Immature natural killer cell (primary cell): ENCODE data around the gene VEZT. TPM values are rescaled to one million over a fixed set of nuclear protein-coding genes. Genes with fewer than 3 reads are reported as not detected.
"Not testable (repeated sequence)": the region's sequence is repeated elsewhere in the genome, so short reads cannot be mapped to it uniquely, and the experiment has no call there.

Experiments
- DNase-seq, 3 donors: peaks; one replicate each; pipeline ENCODE4 v3.0.0; 2022; ENCODE audit warnings: mixed read lengths in 1 of 3
- H3K27ac Mint-ChIP-seq, 6 donors: one replicate each; pipeline ENCODE4 v1.8.0; 2020; ENCODE audit warnings: mixed read lengths in 6 of 6, mild to moderate bottlenecking in 5 of 6, inconsistent platforms in 4 of 6, moderate library complexity in 3 of 6
- H3K27me3 Mint-ChIP-seq, 3 donors: one replicate each; pipeline ENCODE4 v1.8.0; 2020 to 2021; ENCODE audit warnings: low read depth in 3 of 3, mild to moderate bottlenecking in 3 of 3, mixed read lengths in 3 of 3, moderate library complexity in 3 of 3, inconsistent platforms in 1 of 3
- H3K36me3 Mint-ChIP-seq, 3 donors: one replicate each; pipeline ENCODE4 v1.8.0; 2020; ENCODE audit warnings: mixed read lengths in 3 of 3, inconsistent platforms in 2 of 3, mild to moderate bottlenecking in 2 of 3
- H3K4me1 Mint-ChIP-seq, 2 donors: one replicate each; pipeline ENCODE4 v1.8.0; 2020; ENCODE audit warnings: inconsistent platforms in 2 of 2, mild to moderate bottlenecking in 2 of 2, mixed read lengths in 2 of 2, moderate library complexity in 1 of 2
- H3K4me3 Mint-ChIP-seq, 5 donors: one replicate each; pipeline ENCODE4 v1.8.0; 2020; ENCODE audit warnings: mild to moderate bottlenecking in 5 of 5, mixed read lengths in 5 of 5, inconsistent platforms in 3 of 5, moderate library complexity in 3 of 5
- H3K9me3 Mint-ChIP-seq, 6 donors: one replicate each; pipeline ENCODE4 v1.8.0; 2020; ENCODE audit warnings: mild to moderate bottlenecking in 6 of 6, mixed read lengths in 6 of 6, inconsistent platforms in 4 of 6, moderate library complexity in 3 of 6
- polyA plus RNA-seq, 3 donors: library from polyadenylated mRNA; unstranded; fragments of 300-500 nt; fragmentation: Illumina TruSeq; gene quantifications; one replicate each; pipeline ENCODE4 v1.2.3, GENCODE V29; 2021

Gene VEZT
- polyA plus RNA-seq, 3 donors from 2014 or later = 19.8 to 27.7 (median 20.4) TPM

DNA sequence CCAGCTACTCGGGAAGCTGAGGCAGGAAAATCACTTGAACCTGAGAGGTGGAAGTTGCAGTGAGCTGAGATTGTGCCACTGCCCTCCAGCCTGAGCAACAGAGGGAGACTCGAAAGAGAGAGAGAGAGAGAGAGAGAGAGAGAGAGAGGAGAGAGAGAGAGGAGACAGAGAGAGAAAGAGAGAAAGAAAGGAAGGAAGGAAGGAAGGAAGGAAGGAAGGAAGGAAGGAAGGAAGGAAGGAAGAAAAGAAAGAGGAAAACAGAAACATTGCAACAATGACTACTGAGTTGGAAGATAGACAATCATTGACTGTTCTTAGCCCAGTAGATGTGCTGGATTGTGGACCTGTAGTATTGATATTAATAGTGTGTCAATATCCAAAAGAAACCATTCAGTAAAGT, 22.2 kb downstream of the VEZT start:
- not testable (repeated sequence) for H3K4me3 Mint-ChIP-seq, H3K36me3 Mint-ChIP-seq, H3K9me3 Mint-ChIP-seq, DNase-seq, H3K27me3 Mint-ChIP-seq
- Mint-ChIP-seq H3K27ac (peak overlapping the region in 1 of 6 donors; percentile 11), H3K4me1 (peaks cover 9 to 22% of the 10 kb centered on the region in 2 donors)

DNA sequence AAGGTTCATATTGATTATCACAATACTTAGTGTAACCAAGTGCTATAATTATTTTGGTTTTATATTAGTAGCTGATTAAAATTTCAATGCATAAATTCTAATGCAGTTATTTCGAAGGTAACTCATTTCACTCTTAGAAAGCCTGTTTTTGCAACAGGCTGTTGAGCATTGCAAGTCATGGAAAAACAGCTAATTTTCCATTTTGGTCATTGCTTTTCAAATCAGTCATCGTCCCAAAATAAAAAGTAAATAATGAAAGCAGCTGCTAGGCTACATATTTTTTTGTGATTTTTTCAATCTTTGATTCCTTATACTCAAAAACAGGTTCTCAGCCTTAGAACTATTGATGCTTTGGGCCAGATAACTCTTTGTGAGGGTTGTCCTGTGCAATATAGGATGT, 22.9 kb downstream of the VEZT start:
- H3K4me1 Mint-ChIP-seq = peaks cover 12 to 26% of the 10 kb centered on the region in 2 donors
- peaks cover 0 to 4% (median 0%) of the 10 kb centered on the region in 3 donors for H3K36me3 Mint-ChIP-seq
- H3K27me3 Mint-ChIP-seq = peaks cover 0 to 3% (median 0%) of the 10 kb centered on the region in 3 donors
- no peak overlapping the region for H3K27ac Mint-ChIP-seq
- no peaks in the 10 kb centered on the region for H3K9me3 Mint-ChIP-seq
- no peak for DNase-seq
- H3K4me3 Mint-ChIP-seq = no peak overlapping the region

DNA sequence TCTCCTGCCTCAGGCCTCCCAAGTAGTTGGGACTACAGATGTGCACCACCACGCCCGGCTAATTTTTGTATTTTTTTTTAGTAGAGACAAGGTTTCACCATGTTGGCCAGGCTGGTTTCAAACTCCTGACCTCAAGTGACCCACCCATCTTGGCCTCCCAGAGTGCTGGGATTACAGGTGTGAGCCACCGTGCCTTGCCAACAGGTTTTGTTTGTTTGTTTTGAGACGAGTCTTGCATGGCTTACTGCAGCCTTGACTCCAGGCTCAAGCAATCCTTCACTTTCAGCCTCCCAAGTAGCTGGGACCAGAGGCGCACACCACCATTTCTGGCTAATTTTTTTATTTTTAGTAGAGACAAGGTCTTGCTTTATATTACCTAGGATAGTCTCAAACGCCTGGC, 23.5 kb downstream of the VEZT start:
- not testable (repeated sequence) for DNase-seq, H3K4me3 Mint-ChIP-seq, H3K36me3 Mint-ChIP-seq, H3K9me3 Mint-ChIP-seq, H3K27me3 Mint-ChIP-seq, H3K27ac Mint-ChIP-seq
- peaks cover 16 to 32% of the 10 kb centered on the region in 2 donors for H3K4me1 Mint-ChIP-seq

DNA sequence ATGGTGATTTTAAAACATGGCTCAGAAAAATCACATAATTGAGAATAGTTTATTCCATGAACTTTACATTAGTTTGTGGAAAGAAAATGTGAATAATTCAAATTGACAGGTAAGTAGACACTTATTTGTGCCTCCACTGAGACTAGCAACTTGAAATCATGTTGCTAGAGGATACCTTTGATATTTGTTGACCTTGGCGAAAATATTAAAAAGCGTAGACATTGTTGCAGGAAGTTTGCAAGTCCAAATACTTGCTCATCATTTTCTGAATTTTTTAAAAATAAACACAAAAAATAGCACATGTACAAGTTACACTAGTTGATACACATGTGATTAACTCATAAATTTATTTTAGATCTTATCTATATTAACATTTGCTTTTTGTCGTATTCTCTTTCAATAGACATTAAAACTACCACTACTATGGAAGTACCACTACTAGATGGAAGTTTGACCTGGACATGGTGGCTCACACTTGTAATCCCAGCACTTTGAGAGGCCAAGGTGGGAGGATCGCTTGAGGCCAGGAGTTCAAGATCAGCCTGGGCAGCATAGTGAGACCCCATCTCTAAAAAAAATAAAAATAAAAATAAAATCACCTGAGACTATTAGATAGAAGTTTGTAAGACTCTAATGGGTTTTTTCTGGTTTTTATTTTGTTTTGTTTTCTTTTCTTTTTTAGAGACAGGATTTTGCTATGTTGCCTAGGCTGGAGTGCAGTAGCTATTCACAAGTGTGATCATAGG, 24.3 kb downstream of the VEZT start:
- Mint-ChIP-seq H3K36me3 (peaks cover 0 to 4% (median 0%) of the 10 kb centered on the region in 3 donors), H3K9me3 (no peaks in the 10 kb centered on the region), H3K4me1 (peaks cover 24 to 39% of the 10 kb centered on the region in 2 donors), H3K4me3 (no peak overlapping the region), H3K27me3 (peaks cover 0 to 3% (median 0%) of the 10 kb centered on the region in 3 donors), H3K27ac (no peak overlapping the region)
- no peak for DNase-seq

DNA sequence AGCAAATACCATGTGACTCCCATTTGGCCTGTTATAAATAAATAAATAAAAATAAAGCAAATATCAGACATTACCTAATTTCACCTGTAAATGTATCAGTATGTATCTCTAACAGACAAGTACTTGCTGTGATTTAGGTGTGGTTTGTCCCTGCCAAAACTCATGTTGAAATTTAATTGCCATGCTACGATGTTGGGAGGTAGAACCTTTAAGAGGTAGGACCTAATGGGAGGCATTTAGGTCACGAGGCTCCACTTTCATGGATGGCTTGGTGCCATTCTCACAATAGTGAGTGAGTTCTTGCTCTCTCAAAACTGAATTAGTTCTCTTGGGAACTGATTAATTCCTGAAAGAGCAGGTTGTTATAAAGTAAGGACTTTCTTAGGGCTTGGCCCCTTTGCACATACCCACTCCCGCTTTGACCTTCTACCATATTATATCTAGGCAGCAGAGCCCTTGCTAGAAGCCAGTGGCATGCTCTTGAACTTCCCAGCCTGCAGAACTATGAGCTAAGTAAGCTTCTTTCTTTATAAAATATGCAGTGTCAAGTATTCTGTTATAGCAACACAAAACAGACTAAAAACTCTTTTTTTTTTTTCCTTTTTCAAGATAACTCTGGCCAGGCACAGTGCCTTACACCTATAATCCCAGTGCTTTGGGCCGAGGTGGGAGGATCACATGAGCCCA, 26.0 kb downstream of the VEZT start:
- DNase-seq = no peak
- H3K9me3 Mint-ChIP-seq = no peaks in the 10 kb centered on the region
- H3K4me1 Mint-ChIP-seq = peaks cover 24 to 43% of the 10 kb centered on the region in 2 donors
- no peak overlapping the region for H3K4me3 Mint-ChIP-seq
- H3K36me3 Mint-ChIP-seq = peaks cover 0 to 4% (median 0%) of the 10 kb centered on the region in 3 donors
- peaks cover 0 to 1% (median 0%) of the 10 kb centered on the region in 3 donors for H3K27me3 Mint-ChIP-seq
- no peak overlapping the region for H3K27ac Mint-ChIP-seq

DNA sequence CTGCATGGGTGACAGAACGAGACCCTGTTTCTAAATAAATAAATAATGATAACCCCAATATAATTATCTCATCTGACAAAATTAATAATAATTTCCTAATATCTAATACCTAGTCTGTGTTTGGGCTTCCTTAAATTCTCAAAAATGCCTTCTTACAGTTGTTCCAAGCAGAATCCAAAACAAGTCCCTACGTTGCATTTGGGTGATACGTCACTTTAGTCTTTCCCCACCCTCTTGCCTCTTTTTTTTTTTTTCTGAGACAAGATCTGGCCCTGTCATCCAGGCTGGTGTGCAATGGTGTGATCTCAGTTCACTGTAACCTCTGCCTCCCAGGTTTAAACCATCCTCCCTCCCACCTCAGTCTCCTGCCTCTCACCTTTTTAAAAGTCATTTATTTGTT, 26.7 kb downstream of the VEZT start:
- H3K27ac Mint-ChIP-seq = no peak overlapping the region
- peaks cover 0 to 4% (median 0%) of the 10 kb centered on the region in 3 donors for H3K36me3 Mint-ChIP-seq
- no peaks in the 10 kb centered on the region for H3K9me3 Mint-ChIP-seq
- DNase-seq = no peak
- H3K27me3 Mint-ChIP-seq = peaks cover 0 to 1% (median 0%) of the 10 kb centered on the region in 3 donors
- H3K4me3 Mint-ChIP-seq = no peak overlapping the region
- peaks cover 21 to 46% of the 10 kb centered on the region in 2 donors for H3K4me1 Mint-ChIP-seq

DNA sequence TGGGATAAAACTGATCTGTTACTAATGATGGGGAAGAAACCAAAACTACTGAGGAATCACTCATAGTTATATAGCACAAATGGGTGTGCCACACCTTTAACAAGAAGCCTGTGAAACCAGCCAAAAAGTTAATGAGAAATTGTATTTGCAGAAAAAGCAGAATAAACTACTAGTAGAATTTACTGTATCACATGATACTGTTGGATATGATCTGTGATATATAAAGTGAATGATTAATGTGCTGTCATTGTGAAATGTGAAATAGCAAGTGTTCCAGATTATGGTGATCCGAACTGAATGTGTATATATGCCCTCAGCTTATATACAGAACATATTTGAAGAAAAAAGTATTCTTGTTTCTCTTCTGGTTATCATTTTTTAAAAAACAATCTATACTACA, 30.5 kb downstream of the VEZT start:
- DNase-seq = no peak
- Mint-ChIP-seq H3K36me3 (peaks cover 2 to 8% (median 5%) of the 10 kb centered on the region in 3 donors), H3K27ac (no peak overlapping the region), H3K4me3 (no peak overlapping the region), H3K9me3 (no peaks in the 10 kb centered on the region), H3K27me3 (no peaks in the 10 kb centered on the region), H3K4me1 (peaks cover 16 to 42% of the 10 kb centered on the region in 2 donors)

DNA sequence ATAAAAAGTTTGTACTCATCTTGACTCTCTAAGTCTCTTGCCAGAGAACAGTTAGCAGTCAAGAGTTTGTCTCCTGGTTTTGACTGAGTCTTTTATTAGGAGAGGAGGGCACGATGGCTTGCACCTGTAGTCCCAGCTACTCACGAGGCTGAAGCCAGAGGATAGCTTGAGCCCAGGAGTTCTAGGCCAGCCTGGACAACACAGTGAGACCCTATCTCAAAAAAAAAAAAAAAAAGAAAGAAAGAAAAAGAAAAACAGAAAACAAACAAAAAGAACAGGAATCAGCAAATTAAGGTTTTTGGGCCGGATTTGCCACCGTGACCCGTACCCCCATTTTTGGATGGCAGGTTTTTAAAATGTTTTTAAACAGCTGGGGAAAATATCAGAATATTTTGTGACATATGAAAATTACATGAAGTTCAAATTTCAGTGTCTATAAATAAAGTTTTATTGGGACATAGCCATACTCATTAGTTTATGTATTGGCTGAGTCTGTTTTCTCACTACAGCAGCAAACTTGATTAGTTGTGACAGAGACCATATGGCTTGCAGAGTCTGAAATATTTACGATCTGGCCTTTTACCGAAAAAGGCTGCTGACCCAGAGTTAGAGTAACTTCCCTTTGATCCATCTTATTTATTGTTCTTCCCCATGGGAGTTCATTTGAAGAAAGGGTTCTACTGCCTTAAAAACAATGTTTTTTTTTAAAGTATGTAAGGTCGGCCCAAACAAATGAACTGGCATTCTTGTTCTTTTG, 31.2 kb downstream of the VEZT start:
- Mint-ChIP-seq H3K27ac (peak overlapping the region in 1 of 6 donors; percentile 23), H3K27me3 (no peaks in the 10 kb centered on the region), H3K9me3 (no peaks in the 10 kb centered on the region), H3K4me1 (peaks cover 16 to 42% of the 10 kb centered on the region in 2 donors), H3K36me3 (peaks cover 7 to 13% (median 10%) of the 10 kb centered on the region in 3 donors), H3K4me3 (no peak overlapping the region)
- DNase-seq = no peak

DNA sequence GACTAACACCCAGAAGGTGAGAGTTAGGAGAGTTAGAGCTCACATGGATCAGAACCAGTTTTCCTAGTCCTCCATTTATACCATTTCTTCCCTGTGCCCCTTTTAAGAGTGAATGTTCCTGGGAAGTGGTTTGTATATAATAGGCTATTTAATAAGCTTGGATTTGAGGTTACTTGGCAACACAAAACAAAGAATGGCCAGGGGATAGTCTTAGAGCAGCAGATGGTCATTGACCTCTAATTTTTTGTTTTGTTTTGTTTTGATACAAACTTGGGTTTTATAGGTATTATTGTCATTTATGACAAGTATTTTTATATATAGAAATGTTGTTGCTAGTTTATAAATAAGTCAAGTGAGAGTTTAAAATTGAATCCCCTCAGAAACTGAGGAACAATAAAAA, 35.8 kb downstream of the VEZT start:
- no peak for DNase-seq
- Mint-ChIP-seq H3K4me1 (peaks cover 1 to 13% of the 10 kb centered on the region in 2 donors), H3K9me3 (no peaks in the 10 kb centered on the region), H3K4me3 (no peak overlapping the region), H3K27ac (no peak overlapping the region), H3K27me3 (no peaks in the 10 kb centered on the region), H3K36me3 (peaks cover 27 to 38% (median 30%) of the 10 kb centered on the region in 3 donors)

DNA sequence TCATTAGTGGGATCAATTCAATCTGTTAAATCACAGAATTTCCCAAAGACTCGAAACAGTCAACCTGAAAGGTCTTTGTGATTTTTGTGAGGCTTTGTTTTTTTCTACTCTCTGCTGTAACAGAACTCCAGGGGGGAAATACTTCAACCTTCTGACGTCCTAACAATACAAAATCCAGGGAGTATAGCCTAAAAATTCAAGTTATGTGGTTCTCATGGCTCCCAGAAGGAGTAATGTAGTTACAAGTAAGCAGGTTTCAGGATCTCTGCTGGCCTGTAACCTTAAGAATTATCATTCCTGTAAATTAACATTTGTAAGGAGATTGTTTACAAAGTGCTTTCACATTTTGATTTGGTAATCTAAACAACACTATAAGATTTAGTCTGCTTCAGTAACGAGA, 39.9 kb downstream of the VEZT start:
- H3K4me1 Mint-ChIP-seq = no peaks in the 10 kb centered on the region
- H3K4me3 Mint-ChIP-seq = no peak overlapping the region
- H3K27ac Mint-ChIP-seq = no peak overlapping the region
- H3K9me3 Mint-ChIP-seq = no peaks in the 10 kb centered on the region
- H3K36me3 Mint-ChIP-seq = peaks cover 27 to 40% (median 38%) of the 10 kb centered on the region in 3 donors
- no peaks in the 10 kb centered on the region for H3K27me3 Mint-ChIP-seq
- DNase-seq = no peak

DNA sequence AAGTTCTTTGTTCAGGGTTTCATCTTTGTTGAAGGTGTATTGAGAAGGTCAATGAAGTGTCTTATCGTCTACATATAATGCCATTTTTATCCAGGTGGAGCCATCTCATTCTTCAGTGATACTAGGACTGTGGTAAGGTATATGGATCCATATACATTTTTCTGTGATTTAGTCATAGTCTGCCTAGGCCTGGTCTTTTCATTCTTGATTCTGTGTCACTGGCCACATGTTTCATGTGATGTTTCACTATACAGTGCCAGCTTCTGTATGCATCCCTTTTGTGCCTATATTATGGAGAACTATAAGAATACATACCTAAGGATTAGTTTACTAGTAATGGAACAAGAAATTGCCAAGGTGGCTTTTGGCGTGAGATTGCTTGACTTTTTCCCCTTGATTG, 40.5 kb downstream of the VEZT start:
- no peaks in the 10 kb centered on the region for H3K27me3 Mint-ChIP-seq
- no peak overlapping the region for H3K27ac Mint-ChIP-seq
- H3K4me1 Mint-ChIP-seq = no peaks in the 10 kb centered on the region
- no peak for DNase-seq
- H3K36me3 Mint-ChIP-seq = peaks cover 24 to 38% (median 36%) of the 10 kb centered on the region in 3 donors
- no peaks in the 10 kb centered on the region for H3K9me3 Mint-ChIP-seq
- H3K4me3 Mint-ChIP-seq = no peak overlapping the region

DNA sequence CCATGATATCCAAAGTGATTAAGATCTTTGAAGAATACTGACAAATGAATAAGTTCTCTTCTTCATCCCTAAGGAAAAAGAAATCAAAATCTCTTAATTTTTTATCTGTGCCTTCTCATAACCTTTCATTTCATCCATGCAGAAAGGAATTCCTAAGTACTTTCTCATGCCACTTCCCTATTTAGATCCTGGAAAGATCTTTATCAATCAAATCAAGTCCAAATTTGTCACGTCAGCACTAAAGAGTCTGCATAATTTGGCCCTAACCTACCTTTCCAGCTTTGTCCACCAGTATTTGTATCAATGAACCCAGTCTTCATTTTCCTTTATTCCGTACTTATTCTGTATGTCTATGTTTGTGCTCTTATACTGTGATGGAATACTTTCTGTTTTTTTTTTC, 41.2 kb downstream of the VEZT start:
- no peaks in the 10 kb centered on the region for H3K27me3 Mint-ChIP-seq
- no peaks in the 10 kb centered on the region for H3K4me1 Mint-ChIP-seq
- H3K4me3 Mint-ChIP-seq = no peak overlapping the region
- H3K36me3 Mint-ChIP-seq = peaks cover 20 to 34% (median 31%) of the 10 kb centered on the region in 3 donors
- DNase-seq = no peak
- no peak overlapping the region for H3K27ac Mint-ChIP-seq
- H3K9me3 Mint-ChIP-seq = no peaks in the 10 kb centered on the region

DNA sequence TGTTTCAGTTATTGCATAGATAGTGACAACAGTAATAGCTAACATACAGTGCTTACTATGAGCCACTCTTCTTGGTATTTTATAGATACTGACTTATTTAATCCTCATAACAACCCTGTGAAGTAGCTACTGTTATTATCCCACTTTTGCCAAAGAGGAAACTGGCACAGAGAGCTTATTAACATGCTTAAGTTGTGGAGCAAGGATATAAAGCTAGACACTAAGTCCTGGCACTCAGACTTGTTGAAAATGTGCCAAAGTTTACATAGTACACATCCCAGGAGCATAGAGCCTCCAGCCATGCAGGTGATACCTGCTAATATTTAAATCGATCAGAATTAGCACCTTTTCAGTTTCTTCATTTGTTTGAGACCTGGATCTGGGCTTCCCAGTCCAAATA, 41.8 kb downstream of the VEZT start:
- Mint-ChIP-seq H3K4me3 (no peak overlapping the region), H3K36me3 (peaks cover 20 to 34% (median 31%) of the 10 kb centered on the region in 3 donors), H3K27ac (no peak overlapping the region), H3K27me3 (no peaks in the 10 kb centered on the region), H3K9me3 (no peaks in the 10 kb centered on the region), H3K4me1 (no peaks in the 10 kb centered on the region)
- DNase-seq = no peak

DNA sequence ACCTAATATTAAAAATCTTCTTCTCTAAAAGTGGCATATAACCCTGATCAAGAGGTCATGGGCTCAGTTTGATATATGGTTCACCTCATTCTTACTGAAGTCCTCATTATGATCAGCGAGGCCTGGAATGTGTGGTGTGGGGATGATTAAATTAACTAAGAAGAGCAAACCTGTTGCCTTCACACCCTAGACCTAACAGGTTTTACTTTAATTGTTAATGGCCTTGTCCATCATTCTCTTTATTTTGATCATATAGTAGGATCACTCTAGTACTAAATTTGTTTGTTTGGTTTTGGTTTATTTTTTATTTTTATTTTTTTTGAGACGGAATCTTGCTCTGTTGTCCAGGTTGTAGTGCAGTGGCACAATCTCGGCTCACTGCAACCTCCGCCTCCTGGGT, 43.5 kb downstream of the VEZT start:
- Mint-ChIP-seq H3K36me3 (peaks cover 8 to 24% (median 17%) of the 10 kb centered on the region in 3 donors), H3K4me3 (no peak overlapping the region), H3K4me1 (no peaks in the 10 kb centered on the region), H3K27ac (no peak overlapping the region), H3K9me3 (no peaks in the 10 kb centered on the region), H3K27me3 (no peaks in the 10 kb centered on the region)
- no peak for DNase-seq
